A549 (cell line): Measurements from ENCODE around the gene ANO7. TPM values are rescaled to one million over a fixed set of nuclear protein-coding genes. Genes with fewer than 3 reads are reported as not detected.

ENCODE experiments used
- ATAC-seq, 2 experiments: fragments of 200-7000 bp in 1 of 2; fragments of >200 bp in 1 of 2; cut with Nextera tagmentation in 1 of 2; cut with Tn5 transposase in 1 of 2; 3 replicates each; pipeline versions ENCODE4 v1.8.0 to v1.9.1; 2018 to 2020; ENCODE audit warnings: mild to moderate bottlenecking in 1 of 2, moderate library complexity in 1 of 2
- CTCF ChIA-PET: fragments of 300-600 bp; sonication (Branson Sonifier 250); formaldehyde crosslinking; extraction: SDS; loops from one replicate; lab custom pipeline; 2021; ENCODE audit warnings: antibody characterized with exemption, inconsistent platforms; lab: Yijun Ruan, JAX
- POLR2A ChIA-PET: fragments of 350-600 bp; formaldehyde crosslinking; extraction: SDS; loops from one replicate; lab custom pipeline; 2021; ENCODE audit warnings: antibody characterized with exemption, inconsistent platforms; lab: Yijun Ruan, JAX
- DNase-seq, 2 experiments: peaks; one replicate each; pipeline versions ENCODE4 v3.0.0 to v3.0.0-alpha.2; 2011 to 2016; ENCODE audit warnings: low read depth in 1 of 2, low spot score in 1 of 2
- FAIRE-seq: peaks from 2 replicates; lab custom pipeline; 2011; peaks lifted over from hg19 to GRCh38; lab: Jason Lieb, UNC
- H3K27ac ChIP-seq, 2 experiments: fragments of >200 bp; sonication (Bioruptor Twin); formaldehyde crosslinking; 3 replicates each; pipeline ENCODE4 v1.5.1; 2016 to 2017
- H3K4me1 ChIP-seq: fragments of >200 bp; sonication (Bioruptor Twin); formaldehyde crosslinking; 3 replicates; pipeline ENCODE4 v1.6.1; 2016
- H3K4me2 ChIP-seq: fragments of >200 bp; sonication (Bioruptor Twin); formaldehyde crosslinking; 3 replicates; pipeline ENCODE4 v1.6.1; 2016
- H3K4me3 ChIP-seq: fragments of >200 bp; sonication (Bioruptor Twin); formaldehyde crosslinking; 3 replicates; pipeline ENCODE4 v1.5.1; 2016
- H3K9me3 ChIP-seq: fragments of >200 bp; sonication (Bioruptor Twin); formaldehyde crosslinking; 3 replicates; pipeline ENCODE4 v1.6.1; 2016
- BCL3 ChIP-seq: fragments of >200 bp; sonication (Bioruptor Twin); formaldehyde crosslinking; IDR thresholded peaks from 3 replicates; pipeline ENCODE4 v1.6.1; 2016
- CBX2 ChIP-seq: fragments of 200-600 bp; sonication (generic); IDR thresholded peaks from 2 replicates; pipeline ENCODE4 v1.6.1; 2016; ENCODE audit warnings: low read depth, mild to moderate bottlenecking, borderline replicate concordance
- CBX8 ChIP-seq: fragments of 200-600 bp; sonication (generic); IDR thresholded peaks from 2 replicates; pipeline ENCODE4 v1.6.1; 2016
- CEBPB ChIP-seq, 2 experiments: fragments of >200 bp in 1 of 2; sonication (Bioruptor Twin) in 1 of 2; formaldehyde crosslinking in 1 of 2; IDR thresholded peaks; 2 replicates each; pipeline ENCODE4 v1.6.1; 2012 to 2016
- CHD2 ChIP-seq: fragments of 150-350 bp; IDR thresholded peaks from 2 replicates; pipeline ENCODE4 v1.6.1; 2014; ENCODE audit warnings: low read length; ENCODE audit not compliant: partially characterized antibody
- CHD4 ChIP-seq: fragments of 200-600 bp; sonication (generic); IDR thresholded peaks from 2 replicates; pipeline ENCODE4 v1.6.1; 2016; ENCODE audit warnings: antibody characterized with exemption, mild to moderate bottlenecking, borderline replicate concordance
- ELK1 ChIP-seq: fragments of 150-350 bp; IDR thresholded peaks from 2 replicates; pipeline ENCODE4 v1.6.1; 2014; ENCODE audit warnings: low read depth, mild to moderate bottlenecking, low read length
- EP300 ChIP-seq, 2 experiments: fragments of >200 bp; sonication (Bioruptor Twin); formaldehyde crosslinking; IDR thresholded peaks; 2 replicates in 1 of 2; 3 replicates in 1 of 2; pipeline ENCODE4 v1.6.1; 2016 to 2017
- FOSB ChIP-seq: fragments of 250-450 bp; sonication (Bioruptor Pico); IDR thresholded peaks from 2 replicates; pipeline ENCODE4 v1.5.0; 2020; ENCODE audit warnings: mild to moderate bottlenecking, moderate library complexity
- HMGXB4 ChIP-seq: fragments of 250-450 bp; sonication (Bioruptor Pico); IDR thresholded peaks from 2 replicates; pipeline ENCODE4 v1.5.0; 2021; ENCODE audit warnings: mild to moderate bottlenecking, moderate library complexity, borderline replicate concordance
- HOXA7 ChIP-seq: fragments of 250-450 bp; sonication (Bioruptor Pico); IDR thresholded peaks from 2 replicates; pipeline ENCODE4 v1.5.0; 2020; ENCODE audit warnings: mild to moderate bottlenecking, moderate library complexity
- JUN ChIP-seq, 2 experiments: fragments of >200 bp; sonication (Bioruptor Twin); formaldehyde crosslinking; IDR thresholded peaks; 2 replicates in 1 of 2; 3 replicates in 1 of 2; pipeline ENCODE4 v1.6.1; 2016 to 2017
- KDM1A ChIP-seq: fragments of 200-600 bp; sonication (generic); IDR thresholded peaks from 2 replicates; pipeline ENCODE4 v1.6.1; 2016; ENCODE audit warnings: low read depth, mild to moderate bottlenecking
- MAFK ChIP-seq: fragments of 450-650 bp; IDR thresholded peaks from 2 replicates; pipeline ENCODE4 v1.6.1; 2014; ENCODE audit not compliant: partially characterized antibody
- MYC ChIP-seq: IDR thresholded peaks from 2 replicates; pipeline ENCODE4 v1.6.1; 2012; ENCODE audit warnings: mild to moderate bottlenecking, inconsistent platforms, low read length, improper control_type of control experiment, borderline replicate concordance
- NFE2L2 ChIP-seq: fragments of 150-350 bp; conservative IDR thresholded peaks from 2 replicates; pipeline ENCODE4 v1.6.1; 2014; ENCODE audit warnings: low read length
- NPAS2 ChIP-seq: fragments of 250-450 bp; sonication (Bioruptor Pico); IDR thresholded peaks from 2 replicates; pipeline ENCODE4 v1.8.0; 2022; ENCODE audit warnings: mild to moderate bottlenecking, moderate library complexity, borderline replicate concordance
- NR3C1 ChIP-seq: fragments of >200 bp; sonication (Bioruptor Twin); formaldehyde crosslinking; IDR thresholded peaks from 3 replicates; pipeline ENCODE4 v1.6.1; 2017
- PBX3 ChIP-seq: IDR thresholded peaks from 2 replicates; pipeline ENCODE4 v1.6.1; 2012
- PHF8 ChIP-seq: fragments of 200-600 bp; sonication (generic); IDR thresholded peaks from 2 replicates; pipeline ENCODE4 v1.6.1; 2016; ENCODE audit warnings: low read depth, mild to moderate bottlenecking, antibody characterized with exemption, moderate library complexity, borderline replicate concordance
- RAD21 ChIP-seq, 2 experiments: fragments of >200 bp in 1 of 2; sonication (Bioruptor Twin) in 1 of 2; formaldehyde crosslinking in 1 of 2; IDR thresholded peaks in 1 of 2; conservative IDR thresholded peaks in 1 of 2; 2 replicates in 1 of 2; 3 replicates in 1 of 2; pipeline ENCODE4 v1.6.1; 2012 to 2018; ENCODE audit warnings: inconsistent platforms in 1 of 2
- RARB ChIP-seq: fragments of 250-450 bp; sonication (Bioruptor Pico); IDR thresholded peaks from 2 replicates; pipeline ENCODE4 v1.8.0; 2021; ENCODE audit warnings: mild to moderate bottlenecking, moderate library complexity
- RFX5 ChIP-seq: fragments of 450-650 bp; IDR thresholded peaks from 2 replicates; pipeline ENCODE4 v1.7.1; 2014; ENCODE audit warnings: antibody characterized with exemption, mild to moderate bottlenecking, moderate library complexity
- RNF2 ChIP-seq: fragments of 200-600 bp; sonication (generic); IDR thresholded peaks from 2 replicates; pipeline ENCODE4 v1.6.1; 2016; ENCODE audit warnings: low read depth, mild to moderate bottlenecking, antibody characterized with exemption, moderate library complexity, borderline replicate concordance
- TP53 ChIP-seq: fragments of 250-450 bp; sonication (Bioruptor Pico); IDR thresholded peaks from 2 replicates; pipeline ENCODE4 v1.5.0; 2021; ENCODE audit warnings: mild to moderate bottlenecking, moderate library complexity
- USF2 ChIP-seq: fragments of 450-650 bp; IDR thresholded peaks from 2 replicates; pipeline ENCODE4 v1.6.1; 2014; ENCODE audit warnings: antibody characterized with exemption
- WGBS: methylation state at CpG from one replicate; pipeline ENCODE4 v1.1.6; 2017; ENCODE audit errors: missing lambda C conversion rate; 5-methylcytosine and 5-hydroxymethylcytosine counted together
- polyA plus RNA-seq, 4 experiments: library from polyadenylated mRNA; depleted of rRNA in 3 of 4; stranded (reverse); fragments of >200 nt; fragmentation: RNase III in 1 of 4; extraction: RNeasy Plus Mini Kit Qiagen cat#74134 plus additional on column Dnase treatment in 1 of 4; gene quantifications; 2 replicates in 3 of 4; 3 replicates in 1 of 4; pipeline ENCODE4 v1.2.3, GENCODE V29; 2011 to 2017

Gene ANO7
- polyA plus RNA-seq, 2 of the 4 experiments (the other 2 are of a cell fraction) = 0.92 to 2.7 TPM

GRCh38 chr2:241161646-241162281, 26.7 kb upstream of the ANO7 start:
- 85% methylated on average over 9 of the region's 9 CpGs for WGBS
- TF ChIP-seq EP300 (IDR thresholded peaks at IDR 0.05) = no peak
- no peak for TF ChIP-seq NPAS2 (CRISPR knock-in tag)
- no peak for TF ChIP-seq RARB (CRISPR knock-in tag)
- no peak for TF ChIP-seq CHD4
- no peak for TF ChIP-seq PHF8
- TF ChIP-seq FOSB (CRISPR knock-in tag) = no peak
- TF ChIP-seq KDM1A = no peak
- no peak for TF ChIP-seq PBX3
- no peak for TF ChIP-seq HMGXB4
- no peak for TF ChIP-seq NR3C1
- no peak for TF ChIP-seq CBX2
- TF ChIP-seq JUN (IDR thresholded peaks at IDR 0.05) = no peak
- CTCF ChIA-PET = no interaction called here
- Histone ChIP-seq H3K4me2 (no peak overlapping the region), H3K9me3 (no peaks in the 10 kb centered on the region), H3K4me3 (no peak overlapping the region), H3K4me1 (no peaks in the 10 kb centered on the region), H3K27ac (no peak overlapping the region)
- FAIRE-seq (no peak), DNase-seq (no peak), ATAC-seq (no peak; a peak in 1 of 6 replicates)
- POLR2A ChIA-PET = no interaction called here

GRCh38 chr2:241163601-241164118, 24.8 kb upstream of the ANO7 start:
- no peak overlapping the region for H3K4me2 ChIP-seq
- H3K9me3 ChIP-seq = no peaks in the 10 kb centered on the region
- no peak for FAIRE-seq
- no peak overlapping the region for H3K27ac ChIP-seq
- no peaks in the 10 kb centered on the region for H3K4me1 ChIP-seq
- CTCF ChIA-PET = interaction anchor here (1.7 kb wide), 1 partner anchor 13 kb away, joined by 5 read pairs; the partner anchor contains the start of gene PPP1R7
- 47% methylated on average over 3 of the region's 3 CpGs for WGBS
- no peak for DNase-seq
- no peak overlapping the region for H3K4me3 ChIP-seq
- TF ChIP-seq RAD21 (conservative IDR thresholded peaks at IDR 0.05 in 1 of 2, IDR thresholded peaks at IDR 0.05 in 1 of 2) = no peak
- no peak for TF ChIP-seq TP53 (CRISPR knock-in tag)
- TF ChIP-seq CBX8 = no peak
- no peak for TF ChIP-seq CHD2
- no peak for TF ChIP-seq CHD4
- TF ChIP-seq EP300 (IDR thresholded peaks at IDR 0.05) = no peak
- no peak for TF ChIP-seq RFX5
- no peak for TF ChIP-seq RNF2
- no peak for TF ChIP-seq HOXA7 (CRISPR knock-in tag)
- no peak for TF ChIP-seq MYC
- TF ChIP-seq MAFK = no peak
- no peak for TF ChIP-seq CEBPB (IDR thresholded peaks at IDR 0.05)
- no peak for TF ChIP-seq BCL3
- TF ChIP-seq USF2 = no peak
- TF ChIP-seq CBX2 = no peak
- no peak for TF ChIP-seq ELK1
- TF ChIP-seq NFE2L2 = no peak
- no peak for ATAC-seq
- POLR2A ChIA-PET = no interaction called here
